ENCODE data around the gene SOST. TPM values are rescaled to one million over a fixed set of nuclear protein-coding genes. Genes with fewer than 3 reads are reported as not detected.

SOST gene
- total RNA-seq, 2 experiments from 2014 or later, result not detected

GRCh38 chr17:43753493-43754129 is 5.0 kb downstream of the SOST start:
- Mint-ChIP-seq H3K27ac (no peak overlapping the region), H3K4me1 (peaks cover 14% of the 10 kb centered on the region), H3K4me3 (no peak overlapping the region), H3K36me3 (no peaks in the 10 kb centered on the region), H3K27me3 (peaks cover 65% of the 10 kb centered on the region), H3K9me3 (no peaks in the 10 kb centered on the region)
- POLR2A ChIA-PET, result no interaction called here
- no peak for ATAC-seq (ENCODE audit: low read depth)
- no peak for DNase-seq

GRCh38 chr17:43750153-43750552 is 8.4 kb downstream of the SOST start:
- POLR2A ChIA-PET, result no interaction called here
- H3K4me1 Mint-ChIP-seq, result peaks cover 14% of the 10 kb centered on the region
- no peaks in the 10 kb centered on the region for H3K9me3 Mint-ChIP-seq
- no peak overlapping the region for H3K27ac Mint-ChIP-seq
- ATAC-seq (ENCODE audit: low read depth), result no peak
- DNase-seq, result no peak
- H3K27me3 Mint-ChIP-seq, result peaks cover 63% of the 10 kb centered on the region
- H3K4me3 Mint-ChIP-seq, result no peak overlapping the region
- H3K36me3 Mint-ChIP-seq, result no peaks in the 10 kb centered on the region

GRCh38 chr17:43745541-43745940 is 13.1 kb downstream of the SOST start:
- no peaks in the 10 kb centered on the region for H3K36me3 Mint-ChIP-seq
- no peak overlapping the region for H3K4me3 Mint-ChIP-seq
- DNase-seq, result no peak
- peaks cover 5% of the 10 kb centered on the region for H3K4me1 Mint-ChIP-seq
- H3K27ac Mint-ChIP-seq, result no peak overlapping the region
- H3K27me3 Mint-ChIP-seq, result peaks cover 46% of the 10 kb centered on the region
- POLR2A ChIA-PET, result no interaction called here
- no peaks in the 10 kb centered on the region for H3K9me3 Mint-ChIP-seq
- ATAC-seq (ENCODE audit: low read depth), result no peak

- Mint-ChIP-seq H3K4me3 (no peak overlapping the region), H3K36me3 (no peaks in the 10 kb centered on the region), H3K4me1 (peaks cover 1% of the 10 kb centered on the region), H3K27ac (no peak overlapping the region), H3K9me3 (no peaks in the 10 kb centered on the region), H3K27me3 (peaks cover 33% of the 10 kb centered on the region)
- ATAC-seq (ENCODE audit: low read depth), result no peak
- POLR2A ChIA-PET, result no interaction called here
- no peak for DNase-seq
Measured at GRCh38 chr17:43741636-43742035, 17.0 kb downstream of the SOST start.

GRCh38 chr17:43740541-43740940 is 18.1 kb downstream of the SOST start:
- no peak overlapping the region for H3K4me3 Mint-ChIP-seq
- no peak for ATAC-seq (ENCODE audit: low read depth)
- no peaks in the 10 kb centered on the region for H3K36me3 Mint-ChIP-seq

GRCh38 chr17:43737722-43738121 is 20.9 kb downstream of the SOST start:
- POLR2A ChIA-PET, result no interaction called here

More at GRCh38 chr17:43740541-43740940, 18.1 kb downstream of the SOST start:
- Mint-ChIP-seq H3K27me3 (peaks cover 26% of the 10 kb centered on the region), H3K9me3 (no peaks in the 10 kb centered on the region), H3K4me1 (peaks cover 1% of the 10 kb centered on the region), H3K27ac (no peak overlapping the region)
- no peak for DNase-seq
- POLR2A ChIA-PET, result no interaction called here

GRCh38 chr17:43736389-43736788 is 22.2 kb downstream of the SOST start:
- POLR2A ChIA-PET, result no interaction called here

More at GRCh38 chr17:43737722-43738121, 20.9 kb downstream of the SOST start:
- no peaks in the 10 kb centered on the region for H3K36me3 Mint-ChIP-seq
- no peak overlapping the region for H3K4me3 Mint-ChIP-seq
- no peak for ATAC-seq (ENCODE audit: low read depth)
- H3K4me1 Mint-ChIP-seq, result peaks cover 1% of the 10 kb centered on the region
- no peak overlapping the region for H3K27ac Mint-ChIP-seq
- peaks cover 2% of the 10 kb centered on the region for H3K9me3 Mint-ChIP-seq
- H3K27me3 Mint-ChIP-seq, result peaks cover 12% of the 10 kb centered on the region
- no peak for DNase-seq

GRCh38 chr17:43734376-43734775 is 24.2 kb downstream of the SOST start:
- Mint-ChIP-seq H3K4me3 (no peak overlapping the region), H3K36me3 (no peaks in the 10 kb centered on the region), H3K27me3 (peaks cover 16% of the 10 kb centered on the region), H3K27ac (no peak overlapping the region), H3K9me3 (peaks cover 2% of the 10 kb centered on the region), H3K4me1 (no peaks in the 10 kb centered on the region)
- POLR2A ChIA-PET, result no interaction called here
- DNase-seq, result no peak
- ATAC-seq (ENCODE audit: low read depth), result no peak

More at GRCh38 chr17:43736389-43736788, 22.2 kb downstream of the SOST start:
- Mint-ChIP-seq H3K9me3 (peaks cover 2% of the 10 kb centered on the region), H3K4me3 (no peak overlapping the region), H3K36me3 (no peaks in the 10 kb centered on the region), H3K27me3 (peaks cover 12% of the 10 kb centered on the region), H3K4me1 (peaks cover 1% of the 10 kb centered on the region), H3K27ac (no peak overlapping the region)
- no peak for ATAC-seq (ENCODE audit: low read depth)
- no peak for DNase-seq

- Mint-ChIP-seq H3K36me3 (no peaks in the 10 kb centered on the region), H3K4me1 (no peaks in the 10 kb centered on the region), H3K4me3 (no peak overlapping the region), H3K27ac (no peak overlapping the region), H3K27me3 (peaks cover 16% of the 10 kb centered on the region), H3K9me3 (peaks cover 2% of the 10 kb centered on the region)
- ATAC-seq (ENCODE audit: low read depth) (no peak), DNase-seq (no peak)
- POLR2A ChIA-PET, result no interaction called here
Measured at GRCh38 chr17:43733956-43734355, 24.6 kb downstream of the SOST start.

- ATAC-seq (ENCODE audit: low read depth), result no peak
- Mint-ChIP-seq H3K4me3 (no peak overlapping the region), H3K9me3 (peaks cover 2% of the 10 kb centered on the region), H3K36me3 (no peaks in the 10 kb centered on the region), H3K27ac (no peak overlapping the region), H3K4me1 (no peaks in the 10 kb centered on the region), H3K27me3 (peaks cover 10% of the 10 kb centered on the region)
- POLR2A ChIA-PET, result no interaction called here
- no peak for DNase-seq
Measured at GRCh38 chr17:43732958-43733357, 25.6 kb downstream of the SOST start.

GRCh38 chr17:43728081-43728480 is 30.5 kb downstream of the SOST start:
- no peaks in the 10 kb centered on the region for H3K4me1 Mint-ChIP-seq
- no peaks in the 10 kb centered on the region for H3K36me3 Mint-ChIP-seq
- H3K9me3 Mint-ChIP-seq, result no peaks in the 10 kb centered on the region
- H3K27me3 Mint-ChIP-seq, result peaks cover 6% of the 10 kb centered on the region
- DNase-seq (no peak), ATAC-seq (ENCODE audit: low read depth) (no peak)
- H3K4me3 Mint-ChIP-seq, result no peak overlapping the region
- H3K27ac Mint-ChIP-seq, result no peak overlapping the region
- POLR2A ChIA-PET, result no interaction called here

GRCh38 chr17:43723697-43724359 is 34.8 kb downstream of the SOST start:
- Mint-ChIP-seq H3K27ac (no peak overlapping the region), H3K27me3 (peaks cover 2% of the 10 kb centered on the region), H3K9me3 (no peaks in the 10 kb centered on the region), H3K4me1 (peaks cover 9% of the 10 kb centered on the region), H3K4me3 (no peak overlapping the region), H3K36me3 (no peaks in the 10 kb centered on the region)
- no peak for DNase-seq
- POLR2A ChIA-PET, result no interaction called here
- no peak for ATAC-seq (ENCODE audit: low read depth)

- DNase-seq, result no peak
- Mint-ChIP-seq H3K27me3 (peaks cover 2% of the 10 kb centered on the region), H3K4me3 (no peak overlapping the region), H3K4me1 (peaks cover 9% of the 10 kb centered on the region), H3K9me3 (no peaks in the 10 kb centered on the region), H3K27ac (no peak overlapping the region), H3K36me3 (no peaks in the 10 kb centered on the region)
- no peak for ATAC-seq (ENCODE audit: low read depth)
- POLR2A ChIA-PET, result no interaction called here
Measured at GRCh38 chr17:43722870-43723665, 35.5 kb downstream of the SOST start.

GRCh38 chr17:43722269-43722619 is 36.3 kb downstream of the SOST start:
- Mint-ChIP-seq H3K36me3 (no peaks in the 10 kb centered on the region), H3K27ac (no peak overlapping the region), H3K9me3 (no peaks in the 10 kb centered on the region), H3K4me3 (no peak overlapping the region), H3K27me3 (peaks cover 4% of the 10 kb centered on the region), H3K4me1 (peaks cover 9% of the 10 kb centered on the region)
- ATAC-seq (ENCODE audit: low read depth) (no peak), DNase-seq (no peak)
- POLR2A ChIA-PET, result no interaction called here
